GM18499 (cell line): ENCODE results near the gene GTF2F2.
"Not testable (repeated sequence)": the region's sequence is repeated elsewhere in the genome, so short reads cannot be mapped to it uniquely, and the experiment has no call there.

Experiments used
- ATAC-seq: cut with Tn5 transposase; IDR thresholded peaks from one replicate; pipeline ENCODE4 v1.9.1; 2021; ENCODE audit warnings: moderate number of reproducible peaks; ENCODE audit not compliant: insufficient read depth, unreplicated experiment

Gene GTF2F2

GRCh38 chr13:45178349-45179162, 58.2 kb downstream of the GTF2F2 start:
- ATAC-seq: no peak

DNA sequence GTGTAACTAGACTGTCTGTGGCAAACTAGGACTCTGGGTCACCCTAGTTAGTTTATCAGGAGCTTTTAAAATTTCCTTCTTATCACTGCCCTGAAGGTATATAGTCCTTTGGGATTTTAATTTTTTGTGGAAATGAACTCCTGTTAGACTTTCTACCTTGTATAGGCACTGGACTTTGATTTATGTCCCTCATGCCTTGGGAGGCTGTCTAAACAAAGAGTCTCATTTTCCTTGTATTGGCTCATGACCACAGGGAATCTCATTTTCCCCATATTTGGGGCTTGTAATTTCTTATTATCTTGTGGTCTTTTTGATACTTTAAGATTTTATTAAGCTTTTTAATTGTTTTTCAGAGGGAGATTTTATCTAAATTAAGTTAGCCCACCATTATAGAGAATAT, 59.1 kb downstream of the GTF2F2 start:
- no peak for ATAC-seq

GRCh38 chr13:45180303-45180702, 60.0 kb downstream of the GTF2F2 start:
- ATAC-seq: no peak

DNA sequence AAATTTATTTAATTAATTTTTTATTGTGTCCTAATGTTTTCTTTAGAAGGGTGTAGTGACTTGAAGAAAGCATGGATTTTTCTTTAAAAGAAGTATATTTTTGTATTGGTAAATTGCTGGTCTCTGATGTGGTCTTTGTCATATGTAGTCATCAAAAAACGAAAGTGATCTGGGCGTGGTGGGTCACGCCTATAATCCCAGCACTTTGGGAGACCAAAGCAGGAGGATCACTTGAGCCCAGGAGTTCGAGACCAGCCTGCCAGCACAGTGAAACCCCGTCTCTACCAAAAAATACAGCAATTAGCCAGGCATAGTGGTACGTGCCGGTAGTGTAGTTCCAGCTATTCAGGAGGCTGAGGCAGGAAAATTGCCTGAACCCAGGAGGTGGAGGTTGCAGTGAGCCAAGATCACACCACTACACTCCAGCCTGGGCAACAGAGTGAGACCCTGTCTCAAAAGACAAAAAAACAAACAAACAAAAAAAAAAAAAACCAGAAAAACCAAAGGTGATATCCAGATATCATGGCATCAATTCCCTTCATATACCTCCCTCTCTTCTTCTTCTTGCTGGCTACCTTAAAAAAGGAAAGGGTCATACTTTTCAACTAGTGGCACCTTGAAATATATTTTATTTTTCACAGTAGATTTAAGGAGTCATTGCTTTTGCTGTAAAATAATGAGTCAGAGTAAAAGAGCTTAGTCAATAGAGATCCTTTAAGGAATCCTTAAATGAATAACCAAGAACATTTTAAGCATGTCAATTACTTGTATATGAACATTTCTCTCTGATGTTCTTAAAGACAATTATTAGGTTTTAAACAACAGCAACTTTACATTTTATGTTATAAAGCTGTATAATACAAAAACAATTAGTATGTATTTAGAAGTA, 60.6 kb downstream of the GTF2F2 start:
- ATAC-seq: no peak

DNA sequence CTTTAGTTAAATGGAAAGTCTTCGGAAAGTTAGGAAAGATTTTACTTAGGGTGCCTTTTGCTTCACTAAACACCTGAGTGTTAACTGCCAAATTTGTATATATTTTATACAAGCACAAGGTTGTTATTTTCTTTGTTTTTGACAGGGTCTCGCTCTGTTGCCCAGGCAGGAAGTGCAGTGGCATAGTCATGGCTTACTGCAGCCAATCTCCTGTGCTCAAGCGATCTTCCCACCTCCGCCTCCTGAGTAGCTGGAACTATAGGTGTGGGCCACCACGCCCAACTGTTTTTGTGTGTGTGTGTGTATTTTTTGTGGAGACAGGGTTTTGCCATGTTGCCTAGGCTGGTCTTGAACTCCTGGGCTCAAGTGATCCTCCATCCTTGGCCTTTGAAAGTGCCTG, 64.4 kb downstream of the GTF2F2 start:
- ATAC-seq: no peak

GRCh38 chr13:45185286-45185685, 65.0 kb downstream of the GTF2F2 start:
- ATAC-seq: no peak

- not testable (repeated sequence) for ATAC-seq
Observed at GRCh38 chr13:45189077-45189476, 68.8 kb downstream of the GTF2F2 start.

- ATAC-seq: not testable (repeated sequence)
Observed at GRCh38 chr13:45189511-45189910, 69.2 kb downstream of the GTF2F2 start.

- ATAC-seq: no peak
Observed at GRCh38 chr13:45191874-45192273, 71.6 kb downstream of the GTF2F2 start.

DNA sequence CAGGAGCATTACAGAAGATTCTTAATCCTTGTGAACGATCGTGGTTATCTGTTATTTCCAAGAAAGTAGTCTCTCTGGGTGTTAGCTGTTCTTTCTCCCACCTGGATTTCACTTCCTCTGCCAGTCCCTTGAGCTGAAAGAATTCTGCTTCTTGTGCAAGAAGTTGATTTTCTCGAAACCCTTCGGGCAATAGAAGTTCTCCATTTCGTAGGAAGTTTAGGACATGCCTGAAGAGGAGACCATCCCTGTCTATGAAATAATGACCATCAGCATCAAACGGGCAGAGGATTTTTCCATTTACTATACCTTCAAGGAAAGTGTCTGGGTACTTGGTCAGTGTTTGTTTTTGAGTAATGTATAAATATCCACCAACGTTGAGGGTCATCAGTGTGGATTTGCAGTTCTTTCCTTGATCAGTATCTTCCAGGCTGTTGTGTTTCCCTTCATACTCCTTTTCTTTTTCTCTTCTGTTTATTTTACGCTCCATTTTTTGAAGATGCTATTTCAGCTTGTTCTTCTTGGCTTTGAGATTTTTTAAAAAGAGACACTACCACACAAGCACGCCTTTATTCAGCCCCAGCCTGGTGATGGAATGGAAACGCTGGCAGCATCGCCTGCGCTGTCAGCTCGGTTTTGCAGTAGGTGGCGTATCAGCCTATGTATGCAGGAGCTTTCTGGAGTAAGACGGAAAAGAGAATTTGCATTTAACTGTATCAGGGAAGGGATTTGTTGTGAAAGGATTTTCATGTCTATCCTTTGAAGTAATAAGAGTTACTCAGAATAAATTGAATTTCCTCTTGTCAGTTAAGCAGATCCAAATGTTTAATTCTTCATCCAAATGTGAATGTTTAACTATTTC, 74.0 kb downstream of the GTF2F2 start:
- ATAC-seq: no peak

- ATAC-seq: no peak
Observed at GRCh38 chr13:45195421-45195820, 75.1 kb downstream of the GTF2F2 start.

- no peak for ATAC-seq
Observed at GRCh38 chr13:45196096-45196495, 75.8 kb downstream of the GTF2F2 start.

DNA sequence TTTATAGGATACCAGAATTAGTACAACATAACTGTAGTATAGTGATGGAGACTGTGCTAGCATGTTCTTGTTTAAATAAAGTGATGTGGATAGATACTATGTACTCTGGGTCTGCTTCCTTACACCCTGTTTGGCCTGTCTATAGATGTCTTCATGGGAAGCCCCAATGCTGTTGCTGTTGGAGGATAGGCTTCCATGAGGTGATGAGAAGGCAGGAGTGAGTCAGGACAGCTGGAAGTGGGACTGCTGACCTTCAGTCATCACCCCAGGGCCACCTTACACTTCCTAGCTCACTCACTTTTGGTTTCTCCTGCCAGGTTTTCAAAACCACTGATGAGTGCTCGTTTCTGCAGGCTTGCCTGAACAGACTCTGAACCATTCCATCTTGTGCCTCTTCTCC, 76.3 kb downstream of the GTF2F2 start:
- ATAC-seq: no peak

DNA sequence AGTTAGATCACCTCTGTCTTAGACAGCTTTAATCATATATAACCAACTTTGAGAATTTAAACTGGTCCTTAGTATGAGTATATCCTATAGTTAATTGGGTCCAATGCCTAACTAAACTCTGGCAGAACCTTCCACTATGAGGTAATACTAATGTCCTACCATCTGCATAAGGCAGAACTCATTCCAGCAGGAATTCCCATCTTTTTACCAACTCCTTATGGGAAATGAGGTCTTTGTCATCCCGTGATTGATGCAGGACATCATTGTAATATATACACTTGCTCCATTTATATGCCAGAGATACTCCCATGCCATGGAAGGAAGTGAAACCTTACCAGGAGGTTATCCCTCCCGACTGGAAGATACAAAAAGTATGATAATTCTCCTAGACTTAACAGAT, 77.7 kb downstream of the GTF2F2 start:
- ATAC-seq: no peak

DNA sequence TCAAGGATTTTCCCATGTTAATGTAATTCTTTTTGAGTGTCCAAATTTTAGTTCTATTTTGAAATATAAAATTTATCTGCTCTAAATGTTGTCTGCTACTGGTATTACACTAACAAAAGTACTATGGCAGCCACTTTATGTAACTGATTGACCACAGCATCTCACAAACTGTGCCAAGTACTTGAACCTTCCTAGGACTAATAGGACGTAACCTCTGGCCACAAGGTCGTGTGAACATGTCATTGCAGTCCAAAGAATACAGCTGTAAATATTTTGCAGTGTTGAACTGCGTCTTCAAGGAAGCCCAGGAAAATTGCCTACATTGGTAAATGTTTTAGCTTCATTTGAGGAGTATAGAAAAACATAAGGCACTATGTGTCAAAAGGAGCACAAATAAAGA, 78.6 kb downstream of the GTF2F2 start:
- ATAC-seq: no peak

DNA sequence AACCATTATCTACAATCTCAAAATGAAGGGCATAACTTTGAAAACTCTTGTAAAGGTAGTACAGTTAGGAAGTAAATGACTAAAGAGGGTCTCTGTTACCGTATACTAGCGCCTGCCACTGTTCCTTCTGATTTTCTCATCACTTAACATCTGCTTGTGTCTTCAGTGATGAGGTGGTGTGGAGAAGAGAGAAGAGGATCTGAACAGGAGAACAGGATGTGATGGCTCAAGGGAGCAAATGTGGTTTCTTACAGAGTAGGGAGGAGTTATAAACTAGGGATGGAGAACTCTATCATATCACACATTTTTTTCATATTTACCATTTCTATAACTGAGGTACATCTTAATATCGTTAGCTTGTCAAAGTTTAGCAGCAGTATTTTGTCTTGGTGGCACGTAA, 79.4 kb downstream of the GTF2F2 start:
- ATAC-seq: no peak

GRCh38 chr13:45200701-45201232, 80.5 kb downstream of the GTF2F2 start, which contains the start of gene KCTD4:
TSS of gene KCTD4 (minus strand) at chr13:45201045. CDS start at chr13:45194567, 6,478 bp downstream.
- no peak for ATAC-seq

DNA sequence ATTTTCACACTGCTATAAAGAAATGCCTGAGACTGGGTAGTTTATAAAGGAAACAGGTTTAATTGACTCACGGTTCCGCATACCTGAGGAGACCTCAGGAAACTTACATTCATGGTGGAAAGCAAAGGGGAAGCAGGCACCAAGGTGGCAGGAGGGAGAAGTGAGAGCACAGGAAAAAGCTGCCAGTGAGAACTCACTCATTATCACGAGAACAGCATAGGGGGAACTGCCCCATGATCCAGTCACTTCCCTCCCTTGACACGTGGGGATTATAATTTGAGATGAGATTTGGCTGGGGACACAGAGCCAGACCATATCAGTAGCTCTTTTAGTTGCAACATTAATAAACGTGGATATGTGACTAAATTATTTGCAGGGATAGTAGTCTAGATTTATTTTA, 84.8 kb downstream of the GTF2F2 start:
- no peak for ATAC-seq

DNA sequence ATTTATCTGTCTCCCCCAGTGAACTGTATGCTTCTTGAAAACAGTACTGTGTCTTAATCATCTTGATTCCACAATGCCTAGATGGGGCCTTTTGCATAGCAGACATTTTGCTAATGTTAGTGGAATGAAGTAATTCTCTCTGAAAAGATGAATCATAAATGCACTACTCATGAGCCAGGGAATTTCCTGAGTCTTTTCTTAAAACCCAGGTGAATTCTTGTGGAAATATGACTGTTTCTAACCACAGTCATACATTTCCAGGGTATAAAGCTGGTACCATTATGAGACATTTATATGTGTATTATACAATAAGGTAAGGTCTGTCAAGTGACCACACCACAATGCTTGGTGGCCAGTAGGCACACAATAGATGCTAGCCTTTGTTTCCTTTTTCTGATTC, 86.0 kb downstream of the GTF2F2 start:
- no peak for ATAC-seq

DNA sequence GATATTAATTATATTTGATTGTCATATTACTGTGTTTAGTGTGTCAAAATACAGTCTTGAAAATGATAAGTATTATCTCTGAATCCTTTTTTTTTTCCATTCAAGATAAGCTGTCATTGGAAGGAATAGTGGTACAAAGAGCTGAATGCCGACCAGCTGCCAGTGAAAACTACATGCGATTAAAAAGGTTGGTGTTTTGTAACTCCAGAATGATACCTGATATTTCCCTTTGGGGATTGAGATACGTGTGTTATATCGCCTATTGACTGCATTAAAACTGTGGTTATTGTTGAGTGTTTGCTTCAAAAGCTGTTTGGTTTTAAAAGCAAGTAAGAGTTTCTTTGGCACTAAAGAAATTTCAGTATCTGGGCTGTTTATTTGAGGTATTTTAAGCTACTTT, 87.0 kb downstream of the GTF2F2 start:
- ATAC-seq: no peak
